ENCODE measurements around the gene NPNT. TPM values are rescaled to one million over a fixed set of nuclear protein-coding genes. Genes with fewer than 3 reads are reported as not detected.

NPNT gene
- total RNA-seq, 1 donor from 2014 or later: 217 TPM

GRCh38 chr4:105895583-105896460 is 551 bp downstream of the NPNT start:
- H3K4me3 ChIP-seq: peak overlapping the region; percentile 73
- peak; percentile 10 for TF ChIP-seq CTCF (IDR thresholded peaks at IDR 0.05)
- peak overlapping the region; percentile 92 for H3K27ac ChIP-seq
- peaks cover 13% of the 10 kb centered on the region for H3K4me1 ChIP-seq
- intact Hi-C loops (cut with DNase I): no loop called here
- no peaks in the 10 kb centered on the region for H3K9me3 ChIP-seq
- H3K27me3 ChIP-seq (ENCODE audit: low read depth): peaks cover 15% of the 10 kb centered on the region
- peak; percentile 67 for DNase-seq
- H3K36me3 ChIP-seq: no peaks in the 10 kb centered on the region
- ATAC-seq: peak; percentile 82 to 86

- ATAC-seq (no peak), DNase-seq (no peak)
- TF ChIP-seq CTCF (IDR thresholded peaks at IDR 0.05): no peak
- H3K36me3 ChIP-seq: no peaks in the 10 kb centered on the region
- peaks cover 13% of the 10 kb centered on the region for H3K4me1 ChIP-seq
- intact Hi-C loops (cut with DNase I): no loop called here
- peak overlapping the region; percentile 92 for H3K27ac ChIP-seq
- peak overlapping the region; percentile 73 for H3K4me3 ChIP-seq
- H3K9me3 ChIP-seq: no peaks in the 10 kb centered on the region
- peaks cover 15% of the 10 kb centered on the region for H3K27me3 ChIP-seq (ENCODE audit: low read depth)
Measured at GRCh38 chr4:105896461-105896942, 1.2 kb downstream of the NPNT start.

GRCh38 chr4:105896984-105897775 is 1.9 kb downstream of the NPNT start:
- peak overlapping the region; percentile 73 for H3K4me3 ChIP-seq
- DNase-seq (no peak), ATAC-seq (no peak)
- no peaks in the 10 kb centered on the region for H3K9me3 ChIP-seq
- no peaks in the 10 kb centered on the region for H3K36me3 ChIP-seq
- peaks cover 13% of the 10 kb centered on the region for H3K4me1 ChIP-seq
- peaks cover 15% of the 10 kb centered on the region for H3K27me3 ChIP-seq (ENCODE audit: low read depth)
- TF ChIP-seq CTCF (IDR thresholded peaks at IDR 0.05): no peak
- intact Hi-C loops (cut with DNase I): no loop called here
- peak overlapping the region; percentile 92 for H3K27ac ChIP-seq

- H3K4me1 ChIP-seq: peaks cover 4% of the 10 kb centered on the region
- no peak for TF ChIP-seq CTCF (IDR thresholded peaks at IDR 0.05)
- H3K27me3 ChIP-seq (ENCODE audit: low read depth): peaks cover 11% of the 10 kb centered on the region
- H3K4me3 ChIP-seq: no peak overlapping the region
- H3K36me3 ChIP-seq: no peaks in the 10 kb centered on the region
- ATAC-seq: no peak
- no peak for DNase-seq
- H3K27ac ChIP-seq: no peak overlapping the region
- no peaks in the 10 kb centered on the region for H3K9me3 ChIP-seq
- intact Hi-C loops (cut with DNase I): no loop called here
Measured at GRCh38 chr4:105900541-105900940, 5.3 kb downstream of the NPNT start.

GRCh38 chr4:105902550-105903262 is 7.4 kb downstream of the NPNT start:
- no peaks in the 10 kb centered on the region for H3K9me3 ChIP-seq
- ATAC-seq: peak; percentile 91 to 92
- H3K4me1 ChIP-seq: peaks cover 4% of the 10 kb centered on the region
- DNase-seq: peak; percentile 46
- no peaks in the 10 kb centered on the region for H3K36me3 ChIP-seq
- peak overlapping the region; percentile 6 for H3K4me3 ChIP-seq
- peak overlapping the region; percentile 47 for H3K27ac ChIP-seq
- intact Hi-C loops (cut with DNase I): no loop called here
- H3K27me3 ChIP-seq (ENCODE audit: low read depth): no peaks in the 10 kb centered on the region
- TF ChIP-seq CTCF (IDR thresholded peaks at IDR 0.05): no peak

All from lower lobe of right lung (tissue), 2 donors.